Fibroblast of upper back skin (primary cell): Measurements from ENCODE around the gene F8.

Source experiments
- DNase-seq: peaks from one replicate; pipeline ENCODE4 v3.0.0-alpha.2; 2013

F8 gene

GRCh38 chrX:154809939-154810665, 212.4 kb downstream of the F8 start:
- DNase-seq = no peak

DNA sequence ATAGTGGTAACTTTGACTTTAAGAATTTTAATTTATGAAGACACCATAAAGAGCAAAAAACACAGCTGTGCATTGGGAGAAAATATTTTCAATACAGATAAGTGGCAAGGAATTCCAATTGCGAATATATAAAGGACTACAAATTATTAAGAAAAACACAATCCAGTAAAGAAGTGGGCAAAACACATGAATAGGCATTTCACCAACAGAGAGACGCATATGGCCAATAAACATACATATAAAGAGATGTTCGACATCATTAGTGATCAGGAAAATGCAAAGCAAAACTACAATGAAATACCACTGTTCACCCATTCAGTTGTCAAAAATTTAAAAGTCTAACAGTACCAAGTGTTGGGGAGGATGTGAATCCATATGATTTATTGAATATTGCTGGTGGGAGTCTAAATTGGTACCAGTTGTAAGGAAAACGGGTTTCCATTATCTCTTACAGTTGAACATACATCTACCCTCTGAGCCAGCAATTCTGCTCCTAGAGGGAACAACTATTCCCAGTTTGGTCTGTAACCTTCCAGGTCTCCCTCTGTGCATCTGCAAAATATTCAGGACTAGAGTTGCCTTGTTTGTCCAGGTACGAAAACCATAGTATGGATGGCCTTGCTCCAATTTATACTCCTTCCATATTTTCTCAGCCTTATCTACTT, 215.6 kb downstream of the F8 start:
- no peak for DNase-seq

DNA sequence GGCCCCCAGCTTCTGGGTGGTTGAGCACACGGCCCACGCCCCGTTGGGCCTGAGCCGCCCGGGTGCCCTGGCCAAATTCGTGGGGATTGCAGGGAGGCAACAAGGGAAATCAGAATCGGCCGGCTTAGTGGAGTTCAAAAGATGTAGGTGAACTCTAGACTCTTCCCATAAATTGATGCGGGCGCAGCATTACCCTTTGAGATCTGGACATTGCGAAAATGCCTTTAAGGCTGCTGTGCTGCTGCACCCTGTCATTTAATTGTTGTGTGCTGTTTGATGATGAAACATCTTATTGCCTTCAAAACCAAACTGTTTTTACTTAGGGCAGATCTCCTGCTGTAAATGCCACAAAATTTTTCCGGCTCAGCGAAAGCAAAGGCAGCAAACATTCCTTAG, 216.8 kb downstream of the F8 start:
- DNase-seq = peak; percentile 19

DNA sequence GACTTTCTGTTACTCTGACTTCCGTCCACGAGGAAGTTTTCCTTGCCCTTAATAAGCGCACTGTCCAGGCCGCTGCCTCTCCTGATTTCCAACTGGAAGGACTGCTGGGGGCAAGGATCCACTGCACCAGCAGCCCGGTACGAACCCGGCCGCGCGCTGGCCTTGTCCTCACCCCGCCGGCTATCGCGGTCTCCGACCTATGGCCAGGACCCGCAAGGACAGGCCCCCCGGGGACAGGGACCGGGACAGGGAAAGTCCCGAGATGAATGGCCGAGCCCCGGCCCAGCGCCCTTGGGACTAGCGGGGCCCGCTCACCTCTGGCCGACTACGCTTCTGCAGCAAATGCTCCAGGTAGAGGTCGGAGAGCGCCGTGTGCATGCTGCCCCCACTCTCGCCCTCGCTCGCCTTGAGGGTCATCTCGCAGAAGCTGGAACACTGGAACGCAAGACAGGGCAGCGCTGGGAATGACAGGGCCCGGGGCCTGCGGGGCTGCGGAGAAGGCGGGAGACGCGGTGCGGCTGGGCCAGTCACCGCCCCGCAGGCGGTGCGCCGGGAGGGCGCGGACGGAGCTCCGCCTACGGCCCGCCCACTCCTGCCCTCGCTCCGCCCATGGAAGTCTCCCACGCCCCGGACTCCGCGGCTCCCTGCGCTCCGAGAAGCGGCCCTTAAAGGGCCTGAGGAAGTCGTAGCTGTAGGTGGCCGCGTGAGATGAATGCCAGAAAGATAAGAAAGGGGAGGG, 217.4 kb downstream of the F8 start, which contains the start of gene MPP1:
TSS of gene MPP1 (minus strand) at position 529 of the 739 bp plus-strand sequence. CDS start at position 417, 112 bp downstream.
- peak; percentile 58 for DNase-seq

DNA sequence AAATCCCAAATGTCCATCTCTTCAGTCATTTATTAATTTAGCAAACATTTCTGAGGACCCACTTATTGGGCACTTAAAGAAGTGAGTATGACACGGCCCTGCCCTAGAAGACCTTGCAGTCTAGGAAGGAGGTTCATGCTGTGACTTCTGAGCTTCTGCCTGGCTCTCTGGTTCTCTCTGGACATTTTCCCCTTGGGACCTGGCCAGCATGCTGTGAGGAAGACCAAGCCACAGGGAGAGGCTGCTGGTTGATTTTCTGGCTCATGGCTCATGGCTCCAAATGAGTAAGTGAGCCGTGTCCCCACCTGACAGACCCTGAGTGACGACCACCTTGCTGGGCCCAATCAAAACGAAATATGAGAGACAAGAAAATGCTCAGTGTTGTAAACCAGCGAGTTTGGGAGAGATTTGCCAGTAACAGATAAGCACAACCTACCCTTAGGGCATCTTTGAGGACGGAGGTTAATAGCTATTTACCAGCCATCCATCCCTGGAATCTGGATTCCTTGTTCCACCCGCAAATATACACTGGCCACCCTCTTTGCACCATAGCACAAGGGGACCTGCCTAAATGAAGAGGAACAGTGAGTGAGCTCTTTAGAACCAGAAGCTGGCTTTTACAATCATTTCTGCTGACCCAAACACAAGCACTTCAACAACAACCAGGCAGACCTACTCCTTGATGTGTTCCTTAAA, 218.1 kb downstream of the F8 start:
- no peak for DNase-seq

DNA sequence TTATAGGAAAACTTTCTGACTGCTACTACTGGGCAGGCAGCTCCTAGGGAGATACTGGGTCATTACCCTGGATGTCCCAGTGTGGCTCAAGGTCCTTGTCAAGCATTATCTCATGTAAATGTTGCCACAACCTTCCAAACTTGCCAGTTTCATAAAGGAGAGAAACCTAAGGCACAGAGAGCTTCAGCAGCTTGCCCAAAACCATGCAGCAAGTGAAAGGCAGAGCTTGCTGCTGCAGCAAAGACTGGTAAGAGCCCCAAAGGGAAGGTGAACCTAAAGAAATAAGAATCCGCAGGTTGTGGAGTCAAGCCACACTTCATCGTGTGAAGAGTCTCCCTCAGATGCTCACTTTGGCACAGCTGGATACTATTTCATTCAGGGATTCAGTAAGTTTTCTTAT, 219.6 kb downstream of the F8 start:
- no peak for DNase-seq

- no peak for DNase-seq
These were observed 221.9 kb downstream of the F8 start for GRCh38 chrX:154800478-154801210.

DNA sequence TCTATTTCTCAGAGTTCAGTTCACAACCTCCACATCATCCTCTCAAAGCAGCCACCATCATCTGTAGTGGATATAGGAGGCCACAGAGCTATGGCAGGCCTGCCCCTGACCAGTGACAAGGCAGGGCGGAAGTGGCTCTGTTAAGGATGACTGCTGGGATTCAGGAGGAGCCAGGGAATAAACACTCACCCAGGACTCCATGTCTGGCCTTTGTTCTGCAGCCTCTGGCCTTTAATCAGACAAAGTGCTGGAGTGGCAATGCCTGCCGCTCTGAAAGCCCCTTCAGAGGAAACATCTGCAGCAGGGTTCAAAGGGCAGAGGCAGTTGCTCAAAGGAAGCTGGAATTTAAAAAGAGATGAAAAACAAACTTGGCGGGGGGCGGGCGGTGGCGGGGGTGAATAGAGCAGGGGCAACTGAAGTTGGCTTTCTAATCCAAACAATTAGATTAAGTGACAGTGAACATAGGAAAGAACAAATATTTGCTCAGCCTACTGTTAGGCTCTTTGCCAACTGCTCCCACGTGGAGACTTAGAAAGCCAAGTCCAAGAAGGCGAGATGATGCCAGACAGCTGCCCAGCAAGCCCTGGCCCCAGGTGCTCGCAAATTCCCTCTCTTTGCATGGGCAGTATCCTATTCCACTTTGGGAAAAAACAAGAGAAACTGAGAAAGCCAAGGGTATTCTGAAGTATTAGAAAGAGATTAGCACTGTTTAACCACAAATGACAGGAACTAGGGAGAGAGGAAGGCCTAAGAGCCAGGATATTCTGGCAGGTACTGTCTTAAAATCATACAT, 222.8 kb downstream of the F8 start:
- DNase-seq = no peak

DNA sequence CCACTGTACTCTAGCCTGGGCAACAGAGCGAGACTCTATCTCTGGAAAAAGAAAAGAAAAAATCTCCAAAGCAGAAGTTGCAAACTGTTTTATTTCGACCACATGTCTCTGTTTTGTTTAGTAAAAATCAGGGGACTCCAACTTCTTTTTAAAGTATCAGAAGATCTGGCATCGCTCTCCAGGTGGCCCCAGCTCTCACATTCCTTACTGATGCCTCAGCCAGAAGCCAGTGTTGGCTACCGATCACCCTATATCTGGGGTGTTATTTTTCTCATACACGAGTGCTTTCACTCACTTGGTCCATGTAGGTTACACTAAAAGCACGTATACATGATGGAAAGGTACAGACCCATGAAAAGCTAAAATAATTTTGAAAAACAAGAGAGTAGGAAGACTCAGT, 225.5 kb downstream of the F8 start:
- DNase-seq = no peak

DNA sequence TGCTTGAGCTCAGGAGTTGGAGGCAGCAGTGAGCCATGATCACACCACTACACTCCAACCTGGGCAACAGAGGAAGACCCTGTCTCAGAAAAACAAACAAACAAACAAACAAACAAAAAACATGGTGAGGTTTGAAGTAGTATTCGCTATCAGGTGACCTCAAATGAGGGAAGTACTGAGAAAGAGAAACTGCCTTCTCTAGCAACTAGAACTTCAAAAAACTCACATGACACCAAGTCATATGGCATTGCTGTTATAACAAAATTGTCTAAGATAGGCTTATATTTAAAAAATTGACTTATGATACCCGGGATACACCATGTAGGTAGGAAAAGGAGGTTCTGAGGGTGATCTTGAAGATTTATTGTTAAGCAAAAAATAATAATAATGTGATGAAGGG, 227.5 kb downstream of the F8 start:
- no peak for DNase-seq

DNA sequence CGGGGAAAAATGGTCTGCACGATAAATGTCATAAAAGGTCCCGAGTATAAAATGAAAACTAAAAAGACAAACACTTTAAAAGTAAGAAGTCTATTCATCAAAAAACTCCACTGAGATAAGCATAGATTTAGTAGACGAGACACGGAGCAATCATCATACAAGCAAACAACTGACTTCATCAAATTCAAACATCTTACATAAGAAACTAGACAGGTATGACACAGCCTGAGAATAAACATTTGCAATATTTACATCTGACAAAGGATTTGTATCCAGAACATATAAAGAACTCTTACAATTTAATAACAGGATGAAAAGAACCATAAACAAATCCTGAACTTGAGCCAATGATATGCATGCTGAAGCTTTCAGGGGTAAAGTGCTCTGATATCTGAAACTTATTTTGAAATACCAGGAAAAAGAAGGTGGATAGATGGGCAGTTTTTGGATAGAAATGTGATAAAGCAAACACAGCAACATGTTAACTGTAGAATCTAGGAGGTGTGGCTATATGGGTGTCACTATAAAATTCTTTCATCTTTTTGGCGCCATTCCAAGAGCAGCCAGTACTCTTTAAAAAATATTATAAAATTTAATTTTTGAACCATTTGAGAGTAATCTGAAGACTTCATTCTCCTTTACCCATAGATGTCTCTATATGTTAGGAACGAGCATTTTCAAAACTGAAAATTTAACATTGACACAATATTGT, 229.3 kb downstream of the F8 start:
- no peak for DNase-seq

GRCh38 chrX:154791939-154792338, 230.6 kb downstream of the F8 start:
- DNase-seq = no peak

GRCh38 chrX:154791467-154791866, 231.1 kb downstream of the F8 start:
- DNase-seq = no peak
